Activated T-helper 1 cell treated with anti-CD3 and anti-CD28 coated beads, Interleukin-12 subunit alpha, Interleukin-12 subunit beta, Interleukin-2, Interleukin-4 antibody, amounts not matched to agents 30 ng/mL and 10 ng/mL and 1 ng/mL, durations not matched to agents 14 hours and 24 hours and 36 hours (primary cell): Measurements from ENCODE around the gene SOX10. TPM values are rescaled to one million over a fixed set of nuclear protein-coding genes. Genes with fewer than 3 reads are reported as not detected.
"Not testable (repeated sequence)": the region's sequence is repeated elsewhere in the genome, so short reads cannot be mapped to it uniquely, and the experiment has no call there.

Source experiments
- DNase-seq: peaks from one replicate; pipeline ENCODE4 v3.0.0; 2021; ENCODE audit warnings: low spot score
- H3K27ac Mint-ChIP-seq: one replicate; pipeline ENCODE4 v1.8.0; 2021; ENCODE audit warnings: mild to moderate bottlenecking, mixed read lengths
- H3K27me3 Mint-ChIP-seq: one replicate; pipeline ENCODE4 v1.8.0; 2022; ENCODE audit warnings: mild to moderate bottlenecking, moderate library complexity, mixed read lengths; ENCODE audit not compliant: insufficient read depth
- H3K36me3 Mint-ChIP-seq: one replicate; pipeline ENCODE4 v1.8.0; 2021; ENCODE audit warnings: low read depth, mixed read lengths
- H3K4me1 Mint-ChIP-seq: one replicate; pipeline ENCODE4 v1.8.0; 2021; ENCODE audit warnings: low read depth, mixed read lengths
- H3K4me3 Mint-ChIP-seq: one replicate; pipeline ENCODE4 v1.8.0; 2021; ENCODE audit warnings: mild to moderate bottlenecking, moderate library complexity, mixed read lengths
- H3K9me3 Mint-ChIP-seq: one replicate; pipeline ENCODE4 v1.8.0; 2021; ENCODE audit warnings: mixed read lengths
- intact Hi-C: fragments of 100-400 bp; cut with micrococcal nuclease; formaldehyde crosslinking; loops from one replicate; pipeline ENCODE4 v1.15.1; 2024
- total RNA-seq: library from RNA; stranded (reverse); gene quantifications from 2 replicates; pipeline ENCODE4 v1.2.3, GENCODE V29; 2022

The SOX10 gene
- total RNA-seq, 1 donor from 2014 or later: not detected

DNA sequence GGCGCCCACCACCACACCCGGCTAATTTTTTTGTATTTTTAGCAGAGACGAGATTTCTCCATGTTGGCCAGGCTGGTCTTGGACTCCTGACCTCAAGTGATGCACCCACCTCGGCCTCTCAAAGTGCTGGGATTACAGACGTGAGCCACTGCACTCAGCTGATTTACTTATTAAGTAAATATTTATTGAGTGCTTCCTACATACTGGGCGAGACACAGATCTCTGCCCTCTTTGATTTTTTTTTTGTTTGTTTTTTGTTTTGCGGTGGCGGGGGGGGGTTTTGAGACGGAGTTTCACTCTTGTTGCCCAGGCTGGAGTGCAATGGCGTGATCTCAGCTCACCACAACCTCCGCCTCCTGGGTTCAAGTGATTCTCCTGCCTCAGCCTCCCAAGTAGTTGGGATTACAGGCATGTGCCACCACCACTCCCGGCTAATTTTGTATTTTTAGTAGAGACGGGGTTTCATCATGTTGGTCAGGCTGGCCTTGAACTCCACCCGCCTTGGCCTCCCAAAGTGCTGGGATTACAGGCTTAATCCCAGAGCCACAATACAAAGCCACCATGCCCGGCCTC lies 28.4 kb downstream of the SOX10 start:
- H3K27ac Mint-ChIP-seq, H3K27me3 Mint-ChIP-seq, DNase-seq, intact Hi-C loops, H3K9me3 Mint-ChIP-seq, H3K4me3 Mint-ChIP-seq: not testable (repeated sequence)
- H3K36me3 Mint-ChIP-seq: peaks cover 31% of the 10 kb centered on the region
- peaks cover 26% of the 10 kb centered on the region for H3K4me1 Mint-ChIP-seq

DNA sequence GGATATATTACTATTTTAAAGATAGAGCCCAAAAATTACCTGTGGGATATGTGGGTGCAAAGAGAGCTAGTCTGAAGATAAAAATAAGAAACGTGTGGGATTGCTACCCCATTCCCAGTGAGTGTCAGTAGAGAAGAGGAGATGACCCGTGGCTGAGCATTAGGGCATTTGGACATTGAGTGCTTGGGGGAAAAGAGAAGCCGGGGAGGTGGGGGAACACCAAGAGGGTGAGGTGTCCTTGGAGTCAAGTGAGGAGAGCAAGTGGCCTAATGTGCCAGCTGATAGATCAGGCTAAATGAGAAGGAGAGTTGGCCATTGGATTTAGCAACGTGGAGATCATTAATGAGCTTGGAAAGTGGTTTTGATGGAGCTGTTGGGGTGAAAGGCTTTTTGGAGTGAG lies 29.7 kb downstream of the SOX10 start:
- no peaks in the 10 kb centered on the region for H3K9me3 Mint-ChIP-seq
- peaks cover 31% of the 10 kb centered on the region for H3K36me3 Mint-ChIP-seq
- peaks cover 7% of the 10 kb centered on the region for H3K27me3 Mint-ChIP-seq
- H3K4me1 Mint-ChIP-seq: peaks cover 26% of the 10 kb centered on the region
- no peak for DNase-seq
- intact Hi-C loops: loop anchor here (5.0 kb wide), 1 partner anchor 207 kb away; no protein-coding TSS in a partner anchor
- peak overlapping the region; percentile 33 for H3K27ac Mint-ChIP-seq
- peak overlapping the region; percentile 99 for H3K4me3 Mint-ChIP-seq

DNA sequence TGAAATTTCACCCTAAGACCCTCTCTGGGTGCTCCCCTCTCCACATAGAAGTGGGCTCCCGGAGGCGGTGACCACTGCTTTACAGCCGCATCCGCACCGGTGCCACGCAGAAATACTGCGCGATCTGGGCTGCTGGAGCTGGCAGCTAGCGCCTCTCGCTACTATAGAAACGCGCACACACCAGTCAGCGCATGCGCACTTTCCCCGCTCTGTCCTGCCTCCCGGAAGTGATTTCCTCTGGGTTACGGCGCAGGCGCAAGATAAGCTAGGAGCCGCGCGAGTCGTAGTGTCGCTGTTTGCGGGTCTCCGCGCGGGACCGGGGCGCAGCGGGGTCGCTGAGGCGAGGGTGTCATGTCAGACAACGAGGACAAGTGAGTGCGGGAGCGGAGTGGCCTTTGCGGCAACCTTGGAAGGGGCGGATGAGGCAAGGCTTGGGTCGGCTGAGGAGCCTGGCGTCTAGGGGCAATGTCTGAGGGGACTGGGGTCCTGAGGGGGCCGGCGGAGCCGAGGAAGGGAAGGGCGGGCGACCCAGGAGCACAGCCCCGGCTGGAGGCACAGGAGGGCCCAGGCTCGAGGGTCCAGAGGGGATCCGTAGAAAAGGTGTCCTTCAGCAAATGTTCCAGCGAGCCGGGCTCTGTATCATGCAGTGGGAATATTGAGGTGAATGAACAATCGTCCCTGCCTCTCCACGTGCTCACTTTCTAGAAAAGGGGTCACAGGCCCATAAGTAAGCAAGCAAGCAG lies 30.7 kb downstream of the SOX10 start, which contains the start of the genes C22orf23 and POLR2F:
TSS of gene C22orf23 (minus strand) at position 165 of the 743 bp plus-strand sequence. CDS start 452 bp downstream, outside the sequence.
TSS of gene POLR2F (plus strand) at position 263 of the 743 bp plus-strand sequence. CDS start at position 352, 89 bp downstream.
- peaks cover 26% of the 10 kb centered on the region for H3K4me1 Mint-ChIP-seq
- peak within 1 kb of the TSS; percentile 99 for H3K4me3 Mint-ChIP-seq
- H3K36me3 Mint-ChIP-seq: peaks cover 21% of the 10 kb centered on the region
- no peaks in the 10 kb centered on the region for H3K9me3 Mint-ChIP-seq
- peak; percentile 94 for DNase-seq
- H3K27ac Mint-ChIP-seq: peak within 1 kb of the TSS; percentile 92
- peaks cover 7% of the 10 kb centered on the region for H3K27me3 Mint-ChIP-seq
- intact Hi-C loops: loop anchor here (1.0 to 5.0 kb wide), 6 partner anchors 19 to 617 kb away; partner anchors contain the start of genes DMC1, EIF3L and MICALL1

DNA sequence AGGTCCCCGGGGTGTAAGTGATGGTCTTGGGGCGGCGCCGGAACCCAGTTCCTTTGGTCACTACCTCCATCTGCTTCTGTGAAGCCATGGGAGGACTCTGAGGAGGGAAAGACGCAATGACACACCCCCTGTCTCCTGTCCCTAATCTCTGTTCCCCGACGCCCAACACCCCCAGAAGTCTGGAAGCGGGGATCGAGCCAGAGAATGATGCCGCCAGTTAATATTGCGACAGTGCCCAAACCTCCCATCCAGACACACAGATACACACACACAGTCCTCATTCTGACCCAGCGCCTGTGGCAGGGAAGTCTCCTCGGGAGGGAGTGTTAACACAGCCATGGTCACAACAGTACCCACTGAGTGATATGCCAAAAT lies 31.3 kb downstream of the SOX10 start:
- intact Hi-C loops: loop anchor here (1.0 to 5.0 kb wide), 6 partner anchors 19 to 617 kb away; partner anchors contain the start of genes DMC1, EIF3L and MICALL1
- peaks cover 26% of the 10 kb centered on the region for H3K4me1 Mint-ChIP-seq
- no peaks in the 10 kb centered on the region for H3K9me3 Mint-ChIP-seq
- peak overlapping the region; percentile 92 for H3K27ac Mint-ChIP-seq
- H3K4me3 Mint-ChIP-seq: peak overlapping the region; percentile 99
- no peak for DNase-seq
- peaks cover 18% of the 10 kb centered on the region for H3K36me3 Mint-ChIP-seq
- peaks cover 7% of the 10 kb centered on the region for H3K27me3 Mint-ChIP-seq

DNA sequence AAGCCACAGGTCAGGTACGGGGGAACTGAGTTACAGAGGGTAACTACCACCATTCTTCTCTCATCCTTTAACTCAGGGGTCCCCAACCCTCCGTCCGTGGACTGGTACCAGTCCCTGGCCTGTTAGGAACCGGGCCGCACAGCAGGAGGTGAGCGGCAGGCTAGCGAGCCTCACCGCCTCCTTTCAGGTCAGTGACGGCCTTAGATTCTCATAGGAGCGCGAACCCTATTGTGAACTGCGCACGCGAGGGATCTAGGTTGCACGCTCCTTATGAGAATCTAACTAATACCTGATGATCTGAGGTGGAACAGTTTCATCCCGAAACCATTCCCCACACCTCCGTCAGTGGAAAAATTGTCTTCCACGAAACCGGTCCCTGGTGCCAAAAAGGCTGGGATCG lies 31.7 kb downstream of the SOX10 start:
- not testable (repeated sequence) for H3K9me3 Mint-ChIP-seq, H3K27me3 Mint-ChIP-seq, DNase-seq, H3K27ac Mint-ChIP-seq
- intact Hi-C loops: loop anchor here (1.0 to 5.0 kb wide), 6 partner anchors 18 to 618 kb away; partner anchors contain the start of genes DMC1, EIF3L and MICALL1
- H3K4me3 Mint-ChIP-seq: peak overlapping the region; percentile 99
- peaks cover 16% of the 10 kb centered on the region for H3K36me3 Mint-ChIP-seq
- peaks cover 26% of the 10 kb centered on the region for H3K4me1 Mint-ChIP-seq

DNA sequence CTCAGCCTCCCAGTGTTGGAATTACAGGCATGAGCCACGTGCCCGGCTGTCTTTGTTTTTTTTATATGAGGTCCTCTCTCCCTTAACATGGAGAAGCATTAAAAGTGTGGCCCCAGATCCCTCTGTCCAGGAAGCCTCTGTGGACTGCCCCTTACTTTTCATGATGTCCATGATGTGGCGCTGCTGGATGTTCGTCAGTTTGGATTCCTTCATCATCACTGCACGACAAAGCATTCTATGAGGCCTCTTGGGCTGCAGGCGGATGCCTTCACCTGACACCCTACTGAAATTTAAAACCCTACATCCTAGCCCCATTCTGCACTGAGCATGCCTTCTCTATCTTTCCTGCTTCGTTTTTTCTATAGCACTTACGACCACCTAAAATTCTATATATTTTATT lies 33.0 kb downstream of the SOX10 start:
- H3K4me3 Mint-ChIP-seq: no peak overlapping the region
- H3K27ac Mint-ChIP-seq: no peak overlapping the region
- no peak for DNase-seq

DNA sequence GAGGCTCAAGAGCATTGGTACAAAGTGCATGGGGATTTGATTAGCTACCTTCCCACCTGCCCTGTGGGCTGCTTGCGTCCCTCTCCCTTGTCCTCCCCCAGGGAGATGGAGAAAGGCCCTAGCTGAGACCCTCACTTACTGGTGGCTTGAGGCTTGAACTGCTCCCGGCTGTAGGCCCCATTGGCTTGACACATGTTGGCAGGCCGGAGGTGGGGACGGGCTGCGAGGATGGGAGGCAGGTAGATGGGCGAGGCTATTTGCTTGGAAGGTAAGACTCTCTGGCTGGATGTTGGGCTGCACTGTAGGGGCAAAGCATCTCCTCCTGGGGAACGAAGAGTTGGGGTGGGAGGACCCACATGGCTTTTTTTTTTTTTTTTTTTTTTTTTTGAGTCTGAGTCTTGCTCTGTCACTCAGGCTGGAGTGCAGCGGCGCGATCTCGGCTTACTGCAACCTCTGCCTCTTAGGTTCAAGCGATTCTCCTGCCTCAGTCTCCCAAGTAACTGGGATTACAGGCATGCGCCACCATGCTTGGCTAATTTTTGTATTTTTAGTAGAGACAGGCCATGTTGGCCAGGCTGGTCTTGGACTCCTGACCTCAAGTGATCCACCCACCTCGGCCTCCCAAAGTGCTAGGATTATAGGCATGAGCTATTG lies 37.1 kb downstream of the SOX10 start:
- H3K4me3 Mint-ChIP-seq, H3K27me3 Mint-ChIP-seq, intact Hi-C loops, H3K9me3 Mint-ChIP-seq, DNase-seq, H3K4me1 Mint-ChIP-seq, H3K36me3 Mint-ChIP-seq, H3K27ac Mint-ChIP-seq: not testable (repeated sequence)

More for the DNA sequence above, 33.0 kb downstream of the SOX10 start:
- peaks cover 26% of the 10 kb centered on the region for H3K4me1 Mint-ChIP-seq
- intact Hi-C loops: loop anchor here (5.0 kb wide), 1 partner anchor 204 kb away; no protein-coding TSS in a partner anchor
- peaks cover 7% of the 10 kb centered on the region for H3K27me3 Mint-ChIP-seq
- peaks cover 4% of the 10 kb centered on the region for H3K36me3 Mint-ChIP-seq
- no peaks in the 10 kb centered on the region for H3K9me3 Mint-ChIP-seq

DNA sequence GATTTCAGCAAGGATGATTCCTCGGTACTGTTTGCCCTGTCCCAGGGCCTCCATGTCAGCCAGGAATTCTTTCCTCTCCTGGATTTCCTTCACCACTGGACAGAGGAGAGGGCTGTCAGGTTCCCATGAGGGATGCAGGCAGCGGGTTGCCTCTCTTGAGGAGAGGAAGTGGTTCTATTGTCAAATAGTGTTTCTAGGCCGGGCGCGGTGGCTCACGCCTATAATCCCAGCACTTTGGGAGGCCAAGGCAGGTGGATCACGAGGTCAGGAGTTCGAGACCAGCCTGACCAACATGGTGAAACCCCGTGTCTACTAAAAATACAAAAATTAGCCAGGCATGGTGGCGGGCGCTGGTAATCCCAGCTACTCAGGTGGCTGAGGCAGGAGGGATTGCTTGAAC lies 39.9 kb downstream of the SOX10 start:
- intact Hi-C loops, H3K27me3 Mint-ChIP-seq: not testable (repeated sequence)

DNA sequence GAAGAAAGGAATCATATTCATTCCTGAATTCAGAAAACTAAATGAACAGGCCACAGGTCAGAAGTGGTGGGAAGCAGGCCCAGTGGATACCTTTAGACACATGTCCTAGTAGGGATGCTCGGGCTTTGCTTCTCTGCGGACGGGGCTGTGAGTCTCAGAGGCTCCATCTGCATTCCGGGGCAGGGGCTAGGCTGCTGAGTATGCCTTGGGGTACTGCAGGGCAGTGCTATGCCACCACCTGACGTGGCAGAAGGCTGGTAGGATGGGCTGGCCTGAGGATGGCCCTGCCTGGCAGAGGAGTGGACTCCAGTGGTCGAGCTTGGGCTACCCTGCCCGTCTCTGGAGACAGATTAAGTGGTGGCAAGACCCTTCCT lies 40.5 kb downstream of the SOX10 start:
- H3K4me1 Mint-ChIP-seq: no peaks in the 10 kb centered on the region
- no peaks in the 10 kb centered on the region for H3K9me3 Mint-ChIP-seq
- DNase-seq: no peak
- no peak overlapping the region for H3K4me3 Mint-ChIP-seq
- peaks cover 4% of the 10 kb centered on the region for H3K36me3 Mint-ChIP-seq
- intact Hi-C loops: no loop called here
- H3K27me3 Mint-ChIP-seq: no peaks in the 10 kb centered on the region
- H3K27ac Mint-ChIP-seq: no peak overlapping the region

More for the DNA sequence above, 39.9 kb downstream of the SOX10 start:
- H3K27ac Mint-ChIP-seq, H3K36me3 Mint-ChIP-seq, DNase-seq, H3K4me3 Mint-ChIP-seq, H3K9me3 Mint-ChIP-seq, H3K4me1 Mint-ChIP-seq: not testable (repeated sequence)

DNA sequence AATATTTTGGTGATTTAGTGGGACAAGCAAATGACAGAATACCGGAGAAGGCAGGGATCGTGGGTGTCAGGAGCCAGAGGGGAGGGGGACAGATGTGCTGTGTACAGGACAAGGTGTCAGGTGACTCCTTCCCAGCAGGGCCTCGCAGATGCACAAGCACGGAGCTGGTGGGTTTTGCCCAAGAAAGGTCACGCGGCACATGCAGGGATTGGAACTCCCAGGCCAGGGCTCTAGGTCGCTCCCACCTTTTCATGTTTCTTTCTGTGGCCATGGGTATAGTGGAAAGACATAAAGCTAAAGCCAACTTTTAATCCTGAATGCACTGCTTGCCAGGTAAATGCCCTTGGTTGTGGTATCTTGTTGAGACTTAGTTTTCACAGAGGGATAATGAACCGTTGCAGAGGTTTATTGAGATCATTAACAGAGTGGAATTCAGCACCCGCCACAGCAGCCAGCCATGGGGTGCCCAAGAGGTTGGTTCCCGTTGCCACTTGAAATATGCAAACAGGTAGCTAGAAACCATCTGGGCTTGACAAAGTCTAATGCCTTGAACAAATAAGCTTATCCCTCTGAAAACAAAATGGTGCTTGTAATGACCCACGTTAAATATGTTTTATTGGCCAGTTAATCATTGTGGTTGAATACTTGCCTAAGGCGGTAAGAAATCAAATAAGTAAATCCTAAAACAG lies 41.1 kb downstream of the SOX10 start:
- intact Hi-C loops: no loop called here
- DNase-seq: no peak
- Mint-ChIP-seq H3K27ac (no peak overlapping the region), H3K36me3 (peaks cover 4% of the 10 kb centered on the region), H3K9me3 (no peaks in the 10 kb centered on the region), H3K27me3 (no peaks in the 10 kb centered on the region), H3K4me1 (no peaks in the 10 kb centered on the region), H3K4me3 (no peak overlapping the region)

DNA sequence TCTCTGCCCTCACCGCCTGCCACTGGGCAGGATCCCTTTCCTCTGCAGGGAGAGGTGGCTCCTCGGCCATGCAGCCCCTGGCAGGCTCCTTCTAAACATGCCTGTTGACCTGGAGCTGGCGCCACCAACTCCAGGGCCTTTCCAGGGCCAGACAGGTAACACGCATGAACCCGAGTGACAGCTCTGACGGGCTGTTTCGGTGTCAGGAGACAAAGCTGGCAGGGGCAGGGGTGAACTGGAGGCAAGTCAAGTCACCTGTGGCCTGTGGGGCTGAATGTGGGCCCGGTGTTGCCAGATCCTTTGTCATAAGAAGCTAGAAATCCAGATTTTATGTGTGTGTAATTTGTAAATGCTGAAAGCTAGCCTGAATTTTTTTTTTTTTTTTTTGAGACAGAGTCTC lies 42.2 kb downstream of the SOX10 start:
- no peaks in the 10 kb centered on the region for H3K27me3 Mint-ChIP-seq
- no peaks in the 10 kb centered on the region for H3K9me3 Mint-ChIP-seq
- intact Hi-C loops: no loop called here
- no peak for DNase-seq
- no peak overlapping the region for H3K4me3 Mint-ChIP-seq
- H3K27ac Mint-ChIP-seq: no peak overlapping the region
- no peaks in the 10 kb centered on the region for H3K4me1 Mint-ChIP-seq
- H3K36me3 Mint-ChIP-seq: peaks cover 10% of the 10 kb centered on the region

DNA sequence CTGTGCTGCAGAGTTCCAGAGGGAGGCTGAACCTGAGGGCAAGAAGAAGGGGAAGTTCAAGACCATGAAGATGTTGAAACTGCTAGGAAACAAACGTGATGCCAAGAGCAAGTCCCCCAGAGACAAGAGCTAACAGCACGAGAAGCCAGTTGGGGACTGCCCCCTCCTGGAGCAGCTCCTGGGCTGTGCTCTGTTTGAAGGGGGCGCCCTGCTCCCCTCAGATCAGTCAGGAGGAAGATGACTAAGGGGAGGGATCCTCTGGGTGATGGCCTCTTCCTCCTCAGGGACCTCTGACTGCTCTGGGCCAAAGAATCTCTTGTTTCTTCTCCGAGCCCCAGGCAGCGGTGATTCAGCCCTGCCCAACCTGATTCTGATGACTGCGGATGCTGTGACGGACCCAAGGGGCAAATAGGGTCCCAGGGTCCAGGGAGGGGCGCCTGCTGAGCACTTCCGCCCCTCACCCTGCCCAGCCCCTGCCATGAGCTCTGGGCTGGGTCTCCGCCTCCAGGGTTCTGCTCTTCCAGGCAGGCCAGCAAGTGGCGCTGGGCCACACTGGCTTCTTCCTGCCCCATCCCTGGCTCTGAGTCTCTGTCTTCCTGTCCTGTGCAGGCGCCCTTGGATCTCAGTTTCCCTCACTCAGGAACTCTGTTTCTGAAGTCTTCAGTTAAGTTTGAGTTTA lies 43.5 kb downstream of the SOX10 start:
- H3K4me1 Mint-ChIP-seq: no peaks in the 10 kb centered on the region
- intact Hi-C loops: no loop called here
- no peak for DNase-seq
- peaks cover 10% of the 10 kb centered on the region for H3K36me3 Mint-ChIP-seq
- no peak overlapping the region for H3K4me3 Mint-ChIP-seq
- H3K9me3 Mint-ChIP-seq: no peaks in the 10 kb centered on the region
- H3K27ac Mint-ChIP-seq: no peak overlapping the region
- H3K27me3 Mint-ChIP-seq: no peaks in the 10 kb centered on the region
